ENCODE data around the gene ABR. TPM values are rescaled to one million over a fixed set of nuclear protein-coding genes. Genes with fewer than 3 reads are reported as not detected.

ABR gene
- total and polyA plus RNA-seq, 2 of the 13 experiments (the other 11 are each of a cell fraction or from before 2014, with no cell fraction given) = 12.4 to 40.4 TPM

- no peak for TF ChIP-seq HBP1 (CRISPR knock-in tag; IDR thresholded peaks at IDR 0.05; ENCODE audit: low read depth)
- no peak for TF ChIP-seq MZF1 (CRISPR knock-in tag; IDR thresholded peaks at IDR 0.05; ENCODE audit: borderline replicate concordance)
- TF ChIP-seq FIP1L1 (IDR thresholded peaks at IDR 0.05; ENCODE audit: borderline replicate concordance, insufficient read depth, low read depth, low read length) = no peak
- no peak; the same call in 1 of the 2 replicates for TF ChIP-seq TFDP2 (CRISPR knock-in tag; IDR thresholded peaks at IDR 0.05)
- TF ChIP-seq SOX5 (CRISPR knock-in tag; IDR thresholded peaks at IDR 0.05; ENCODE audit: borderline replicate concordance) = no peak
- 0 out of 2 replicates have a peak, but pooled peaks have one; percentile 23 for TF ChIP-seq MEIS2 (CRISPR knock-in tag; IDR thresholded peaks at IDR 0.05)
- TF ChIP-seq NKX3-1 (CRISPR knock-in tag; IDR thresholded peaks at IDR 0.05) = no peak
- TF ChIP-seq CCDC6 (CRISPR knock-in tag; IDR thresholded peaks at IDR 0.05) = no peak
- peak; percentile 86 for TF ChIP-seq ZFY (CRISPR knock-in tag; IDR thresholded peaks at IDR 0.05)
- TF ChIP-seq HMGA1 (CRISPR knock-in tag; conservative IDR thresholded peaks at IDR 0.05) = no peak
- TF ChIP-seq, protein P1, sequence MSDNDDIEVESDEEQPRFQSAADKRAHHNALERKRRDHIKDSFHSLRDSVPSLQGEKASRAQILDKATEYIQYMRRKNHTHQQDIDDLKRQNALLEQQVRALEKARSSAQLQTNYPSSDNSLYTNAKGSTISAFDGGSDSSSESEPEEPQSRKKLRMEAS (IDR thresholded peaks at IDR 0.05) = peak; percentile 21; the same call in 1 of the 2 replicates
- TF ChIP-seq ZNF777 (CRISPR knock-in tag; IDR thresholded peaks at IDR 0.05) = peak; percentile 88
- no peak for TF ChIP-seq ZNF839 (CRISPR knock-in tag; IDR thresholded peaks at IDR 0.05; ENCODE audit: borderline replicate concordance)
- 0 out of 2 replicates have a peak, but pooled peaks have one; percentile 18 for TF ChIP-seq ZNF749 (CRISPR knock-in tag; IDR thresholded peaks at IDR 0.05; ENCODE audit: borderline replicate concordance)
- TF ChIP-seq ZNF12 (CRISPR knock-in tag; IDR thresholded peaks at IDR 0.05) = no peak
- peak; percentile 65 for TF ChIP-seq PHF8 (CRISPR knock-in tag; IDR thresholded peaks at IDR 0.05)
- no peak for TF ChIP-seq FOSL1 (CRISPR knock-in tag; IDR thresholded peaks at IDR 0.05; ENCODE audit: borderline replicate concordance)
- TF ChIP-seq ZNF75D (CRISPR knock-in tag; IDR thresholded peaks at IDR 0.05; ENCODE audit: borderline replicate concordance) = no peak
- TF ChIP-seq, protein P2, sequence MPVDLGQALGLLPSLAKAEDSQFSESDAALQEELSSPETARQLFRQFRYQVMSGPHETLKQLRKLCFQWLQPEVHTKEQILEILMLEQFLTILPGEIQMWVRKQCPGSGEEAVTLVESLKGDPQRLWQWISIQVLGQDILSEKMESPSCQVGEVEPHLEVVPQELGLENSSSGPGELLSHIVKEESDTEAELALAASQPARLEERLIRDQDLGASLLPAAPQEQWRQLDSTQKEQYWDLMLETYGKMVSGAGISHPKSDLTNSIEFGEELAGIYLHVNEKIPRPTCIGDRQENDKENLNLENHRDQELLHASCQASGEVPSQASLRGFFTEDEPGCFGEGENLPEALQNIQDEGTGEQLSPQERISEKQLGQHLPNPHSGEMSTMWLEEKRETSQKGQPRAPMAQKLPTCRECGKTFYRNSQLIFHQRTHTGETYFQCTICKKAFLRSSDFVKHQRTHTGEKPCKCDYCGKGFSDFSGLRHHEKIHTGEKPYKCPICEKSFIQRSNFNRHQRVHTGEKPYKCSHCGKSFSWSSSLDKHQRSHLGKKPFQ (CRISPR knock-in tag; IDR thresholded peaks at IDR 0.05; ENCODE audit: insufficient replicate concordance) = peak; percentile 41
- TF ChIP-seq SAP130 (CRISPR knock-in tag; IDR thresholded peaks at IDR 0.05; ENCODE audit: low read depth) = peak; percentile 34
- no peak; the same call in 1 of the 2 replicates for TF ChIP-seq KLF6 (CRISPR knock-in tag; IDR thresholded peaks at IDR 0.05)
- TF ChIP-seq ZSCAN20 (CRISPR knock-in tag; IDR thresholded peaks at IDR 0.05; ENCODE audit: borderline replicate concordance) = peak; percentile 85; the same call in 1 of the 2 replicates
- peak; percentile 41; the same call in 1 of the 2 replicates for TF ChIP-seq ZBTB2 (CRISPR knock-in tag; IDR thresholded peaks at IDR 0.05; ENCODE audit: low read depth)
- peak; percentile 39 for TF ChIP-seq GABPB1 (CRISPR knock-in tag; IDR thresholded peaks at IDR 0.05)
- TF ChIP-seq ELF1 (CRISPR knock-in tag; IDR thresholded peaks at IDR 0.05) = peak; percentile 50
Measured at GRCh38 chr17:1108765-1109605, 70.8 kb downstream of the ABR start (continued).
